HEK293T (cell line): ENCODE measurements around the gene ABI3BP.

Experiments
- CTCF ChIA-PET: fragments of 350-600 bp; formaldehyde crosslinking; extraction: SDS; loops from one replicate; lab custom pipeline; 2021; ENCODE audit warnings: antibody characterized with exemption, inconsistent platforms; lab: Yijun Ruan, JAX
- POLR2A ChIA-PET: fragments of 350-600 bp; formaldehyde crosslinking; extraction: SDS; loops from one replicate; lab custom pipeline; 2020; ENCODE audit warnings: antibody characterized with exemption, inconsistent platforms; lab: Yijun Ruan, JAX
- DNase-seq: peaks from one replicate; pipeline ENCODE4 v3.0.0; 2012; ENCODE audit warnings: mixed read lengths; ENCODE audit errors: extremely low spot score
- ARNT ChIP-seq: fragments of 450-650 bp; IDR thresholded peaks from 2 replicates; pipeline ENCODE4 v1.6.1; 2017; ENCODE audit warnings: mild to moderate bottlenecking
- BHLHE40 ChIP-seq: fragments of 450-650 bp; IDR thresholded peaks from 2 replicates; pipeline ENCODE4 v1.6.1; 2016; ENCODE audit warnings: mild to moderate bottlenecking, moderate library complexity, borderline replicate concordance
- CTBP1 ChIP-seq: fragments of 450-650 bp; IDR thresholded peaks from 2 replicates; pipeline ENCODE4 v1.6.1; 2016; ENCODE audit warnings: borderline replicate concordance
- ELF4 ChIP-seq: fragments of 450-650 bp; IDR thresholded peaks from 2 replicates; pipeline ENCODE4 v1.6.1; 2017; ENCODE audit warnings: antibody characterized with exemption
- FOXA1 ChIP-seq: fragments of 450-650 bp; IDR thresholded peaks from 2 replicates; pipeline ENCODE4 v1.6.1; 2016; ENCODE audit warnings: mild to moderate bottlenecking
- FOXK2 ChIP-seq: fragments of 450-650 bp; IDR thresholded peaks from 2 replicates; pipeline ENCODE4 v1.6.1; 2016; ENCODE audit warnings: mild to moderate bottlenecking
- FOXM1 ChIP-seq: fragments of 450-650 bp; IDR thresholded peaks from 2 replicates; pipeline ENCODE4 v1.6.1; 2017; ENCODE audit warnings: mild to moderate bottlenecking, borderline replicate concordance
- HDGF ChIP-seq: fragments of 450-650 bp; IDR thresholded peaks from 2 replicates; pipeline ENCODE4 v1.6.1; 2017; ENCODE audit warnings: antibody characterized with exemption, borderline replicate concordance
- L3MBTL2 ChIP-seq: fragments of 450-650 bp; conservative IDR thresholded peaks from 2 replicates; pipeline ENCODE4 v1.6.1; 2016; ENCODE audit warnings: mild to moderate bottlenecking
- LEF1 ChIP-seq: fragments of 450-650 bp; IDR thresholded peaks from 2 replicates; pipeline ENCODE4 v1.6.1; 2017; ENCODE audit warnings: mild to moderate bottlenecking, borderline replicate concordance
- NFRKB ChIP-seq: fragments of 450-650 bp; IDR thresholded peaks from 2 replicates; pipeline ENCODE4 v1.6.1; 2016; ENCODE audit warnings: mild to moderate bottlenecking, moderate library complexity
- PKNOX1 ChIP-seq: fragments of 450-650 bp; IDR thresholded peaks from 2 replicates; pipeline ENCODE4 v1.6.1; 2016
- SP1 ChIP-seq: fragments of 450-650 bp; IDR thresholded peaks from 2 replicates; pipeline ENCODE4 v1.6.1; 2017
- SUZ12 ChIP-seq: fragments of 450-650 bp; IDR thresholded peaks from 2 replicates; pipeline ENCODE4 v1.6.1; 2016; ENCODE audit warnings: mild to moderate bottlenecking
- TARDBP ChIP-seq: fragments of 450-650 bp; IDR thresholded peaks from 2 replicates; pipeline ENCODE4 v1.6.1; 2016
- ZNF384 ChIP-seq: fragments of 450-650 bp; IDR thresholded peaks from 2 replicates; pipeline ENCODE4 v1.6.1; 2016

ABI3BP gene

GRCh38 chr3:100988080-100988479, 5.1 kb downstream of the ABI3BP start:
- TF ChIP-seq FOXK2 (no peak), FOXA1 (no peak), NFRKB (no peak), SUZ12 (no peak), ZNF384 (no peak), L3MBTL2 (no peak), ELF4 (no peak), CTBP1 (no peak), PKNOX1 (no peak), SP1 (no peak), TARDBP (no peak)
- ChIA-PET POLR2A (no interaction called here), CTCF (no interaction called here)
- no peak for DNase-seq

DNA sequence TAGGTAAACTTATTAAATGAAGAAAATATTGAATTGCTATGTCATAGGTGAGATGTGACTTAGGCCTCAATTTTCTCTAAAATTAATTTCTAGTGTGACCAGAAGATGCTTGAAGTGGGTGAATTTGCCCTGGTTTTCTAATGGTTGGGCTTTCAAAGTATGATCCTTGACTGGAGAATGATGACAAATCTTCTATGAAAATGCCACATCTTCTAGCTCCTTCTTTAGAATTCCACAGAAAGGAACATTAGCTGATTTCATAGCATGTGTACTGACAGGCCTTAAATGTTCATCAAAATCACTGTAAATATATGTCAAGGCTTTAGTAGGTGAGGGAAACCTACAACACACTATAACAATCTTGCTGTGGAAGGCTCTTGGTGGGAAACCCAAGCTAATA, 8.9 kb downstream of the ABI3BP start:
- POLR2A ChIA-PET = no interaction called here
- CTCF ChIA-PET = interaction anchor here (0.7 kb wide), 1 partner anchor 654 kb away, joined by 3 read pairs; no protein-coding TSS in a partner anchor
- TF ChIP-seq HDGF (no peak), L3MBTL2 (no peak), SUZ12 (no peak), ARNT (no peak), LEF1 (no peak), FOXA1 (no peak), ELF4 (no peak), SP1 (no peak), FOXM1 (no peak), CTBP1 (no peak), TARDBP (no peak), ZNF384 (no peak), FOXK2 (no peak), NFRKB (no peak), PKNOX1 (no peak), BHLHE40 (no peak)
- DNase-seq = no peak

DNA sequence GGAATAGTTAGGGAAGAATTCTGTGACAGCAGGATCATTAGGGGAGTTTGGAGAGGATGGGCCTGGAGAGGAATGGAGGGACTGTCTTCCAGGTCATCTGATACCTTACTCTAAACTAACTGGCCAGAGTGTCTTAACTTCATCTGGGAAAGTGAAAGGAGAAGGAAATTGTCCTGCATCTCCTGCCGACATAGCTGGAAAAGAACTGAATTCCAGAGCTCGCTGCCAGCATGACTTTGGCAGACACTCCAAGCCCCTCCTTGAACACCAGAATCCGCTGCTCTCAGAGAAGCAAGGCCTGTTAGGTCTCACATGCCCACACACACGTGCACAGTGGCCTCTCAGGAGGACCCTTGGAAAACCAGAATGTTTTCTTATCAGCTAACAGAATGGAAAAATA, 10.5 kb downstream of the ABI3BP start:
- DNase-seq = no peak
- no peak for TF ChIP-seq SP1
- TF ChIP-seq FOXK2 = no peak
- TF ChIP-seq BHLHE40 = no peak
- TF ChIP-seq ELF4 = no peak
- TF ChIP-seq CTBP1 = no peak
- no peak for TF ChIP-seq HDGF
- TF ChIP-seq TARDBP = no peak
- no peak for TF ChIP-seq L3MBTL2
- TF ChIP-seq SUZ12 = no peak
- TF ChIP-seq ZNF384 = no peak
- no peak for TF ChIP-seq LEF1
- TF ChIP-seq FOXA1 = no peak
- TF ChIP-seq FOXM1 = no peak
- no peak for TF ChIP-seq NFRKB
- no peak for TF ChIP-seq ARNT
- no peak for TF ChIP-seq PKNOX1
- ChIA-PET POLR2A (no interaction called here), CTCF (interaction anchor here (1.1 kb wide), 1 partner anchor 19 kb away, joined by 3 read pairs; no protein-coding TSS in a partner anchor)

DNA sequence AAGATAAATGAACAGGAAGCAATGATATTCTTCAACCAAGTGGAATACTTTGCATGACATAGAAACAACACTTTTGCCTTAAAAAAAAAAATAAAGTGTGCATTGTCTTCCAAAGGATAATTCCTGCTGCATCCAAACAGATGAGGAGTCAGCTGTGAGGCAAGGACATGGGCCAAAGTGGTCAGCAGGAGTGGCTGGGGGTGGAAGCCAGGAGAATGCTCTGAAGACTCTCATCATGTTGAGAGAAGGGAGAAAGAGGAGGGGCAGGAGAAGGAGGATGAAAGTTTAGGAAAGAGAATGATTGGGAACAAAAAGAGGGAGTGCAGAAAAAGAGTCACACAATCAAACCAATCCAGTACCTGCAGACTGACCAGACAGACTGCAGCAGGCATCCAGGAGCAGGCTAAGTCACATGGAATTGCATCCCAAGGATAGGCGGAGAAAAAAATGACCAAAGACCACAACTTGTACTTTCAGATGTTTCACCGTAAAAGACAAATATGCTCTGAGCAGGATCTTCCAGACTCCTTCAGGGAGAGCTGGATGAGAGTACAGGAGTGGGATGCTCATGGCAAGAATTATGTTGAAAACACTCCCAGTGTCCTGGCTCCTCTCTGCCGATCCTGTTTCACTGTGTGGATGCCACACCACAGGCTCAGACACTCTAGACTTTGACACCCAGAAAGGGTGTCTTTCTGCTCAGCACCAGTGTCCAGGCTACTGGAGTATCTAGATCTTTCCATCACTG, 11.9 kb downstream of the ABI3BP start:
- DNase-seq = no peak
- ChIA-PET CTCF (interaction anchor here (0.7 kb wide), 1 partner anchor 44 kb away, joined by 3 read pairs; no protein-coding TSS in a partner anchor), POLR2A (no interaction called here)
- no peak for TF ChIP-seq ELF4
- no peak for TF ChIP-seq SUZ12
- no peak for TF ChIP-seq CTBP1
- TF ChIP-seq ARNT = no peak
- TF ChIP-seq NFRKB = no peak
- TF ChIP-seq LEF1 = no peak
- no peak for TF ChIP-seq PKNOX1

DNA sequence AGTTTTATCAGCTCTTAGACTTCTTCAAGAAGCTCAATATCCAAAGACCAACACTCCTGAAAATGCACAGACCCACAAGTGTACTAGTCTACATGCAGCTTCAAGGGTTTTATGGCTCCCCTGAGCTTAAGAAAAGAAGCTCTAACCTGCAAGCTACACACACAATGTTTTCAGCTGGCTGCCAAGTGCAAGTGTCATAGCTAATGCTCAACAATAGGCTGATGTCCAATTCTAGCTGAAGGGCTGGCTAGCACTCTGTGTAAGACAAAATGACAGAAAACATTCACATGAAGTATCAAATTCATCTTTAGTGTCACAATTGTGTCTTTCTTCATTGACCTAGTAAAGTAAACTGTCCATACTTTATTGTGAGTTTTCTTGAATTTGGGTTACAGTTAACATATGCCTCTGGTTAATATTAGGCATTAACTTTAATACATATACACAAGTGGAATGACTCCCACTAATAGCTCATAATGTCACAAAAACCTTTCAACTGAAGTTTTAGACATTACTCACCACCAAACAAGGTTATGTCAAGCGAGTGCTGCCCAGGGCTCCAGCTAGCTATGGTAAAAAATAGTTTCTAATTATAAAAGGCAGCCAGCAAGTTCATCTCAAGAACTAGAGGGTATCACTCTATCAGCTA, 15.1 kb downstream of the ABI3BP start:
- CTCF ChIA-PET = no interaction called here
- DNase-seq = no peak
- TF ChIP-seq LEF1 (no peak), ZNF384 (no peak), BHLHE40 (no peak), SUZ12 (no peak), ARNT (no peak), ELF4 (no peak), NFRKB (no peak), HDGF (no peak), FOXM1 (no peak), PKNOX1 (no peak), FOXA1 (no peak), CTBP1 (no peak), FOXK2 (no peak), SP1 (no peak), TARDBP (no peak), L3MBTL2 (no peak)
- POLR2A ChIA-PET = no interaction called here
